DOHH2 (cell line): ENCODE results near the gene PGAP3.

Experiments used
- H3F3A ChIP-seq: fragments of 200-600 bp; sonication (generic), shearing (Covaris generic); 2 replicates; pipeline ENCODE4 v1.6.0; 2016; ENCODE audit warnings: antibody characterized with exemption, mild to moderate bottlenecking; ENCODE audit not compliant: control insufficient read depth, insufficient read depth
- H3K27ac ChIP-seq: fragments of 200-600 bp; sonication (generic); 2 replicates; pipeline ENCODE4 v1.5.1; 2014; ENCODE audit warnings: low read depth, mild to moderate bottlenecking, low read length, moderate library complexity
- H3K27me3 ChIP-seq: fragments of 200-600 bp; sonication (generic); 2 replicates; pipeline ENCODE4 v1.6.1; 2014; ENCODE audit warnings: mild to moderate bottlenecking, low read length, mixed read lengths; ENCODE audit not compliant: control insufficient read depth
- H3K36me3 ChIP-seq: fragments of 200-600 bp; sonication (generic); 2 replicates; pipeline ENCODE4 v1.6.1; 2014; ENCODE audit warnings: mild to moderate bottlenecking, low read length, moderate library complexity, mixed read lengths; ENCODE audit not compliant: control insufficient read depth
- H3K4me1 ChIP-seq: fragments of 200-600 bp; sonication (generic); 2 replicates; pipeline ENCODE4 v1.6.1; 2014; ENCODE audit warnings: mild to moderate bottlenecking, low read length, mixed read lengths; ENCODE audit not compliant: control insufficient read depth
- H3K4me2 ChIP-seq: fragments of 200-600 bp; sonication (generic); 2 replicates; pipeline ENCODE4 v1.6.0; 2014; ENCODE audit warnings: mild to moderate bottlenecking, low read length, moderate library complexity
- H3K4me3 ChIP-seq: fragments of 200-600 bp; sonication (generic); 2 replicates; pipeline ENCODE4 v1.5.1; 2014; ENCODE audit warnings: mild to moderate bottlenecking, low read length, mixed read lengths
- H3K79me2 ChIP-seq: fragments of 200-600 bp; sonication (generic); 2 replicates; pipeline ENCODE4 v1.6.1; 2014; ENCODE audit warnings: mild to moderate bottlenecking, low read length, mixed read lengths; ENCODE audit not compliant: control insufficient read depth
- H3K9me2 ChIP-seq: fragments of 200-600 bp; sonication (generic); replicated peaks from 2 replicates; pipeline ENCODE4 v1.6.1; 2014; ENCODE audit warnings: mild to moderate bottlenecking, low read length, mixed read lengths; ENCODE audit not compliant: control insufficient read depth
- H3K9me3 ChIP-seq: fragments of 200-600 bp; sonication (generic); 2 replicates; pipeline ENCODE4 v1.6.1; 2014; ENCODE audit warnings: antibody characterized with exemption, low read length, mixed read lengths; ENCODE audit not compliant: control insufficient read depth, insufficient read depth
- H4K20me1 ChIP-seq: fragments of 200-600 bp; sonication (generic); 2 replicates; pipeline ENCODE4 v1.6.0; 2014; ENCODE audit warnings: low read depth, mild to moderate bottlenecking, antibody characterized with exemption, low read length, moderate library complexity; ENCODE audit not compliant: control insufficient read depth, insufficient read depth
- CTCF ChIP-seq: fragments of 200-600 bp; sonication (generic); IDR thresholded peaks from one replicate; pipeline ENCODE4 v1.5.1; 2014; ENCODE audit warnings: antibody characterized with exemption, mild to moderate bottlenecking, low read depth, low read length; ENCODE audit not compliant: poor library complexity, severe bottlenecking
- EZH2phosphoT487 ChIP-seq: fragments of 200-600 bp; sonication (generic); IDR thresholded peaks from 2 replicates; pipeline ENCODE4 v1.6.1; 2017; ENCODE audit warnings: borderline replicate concordance, mild to moderate bottlenecking, antibody characterized with exemption, low read length, moderate library complexity, mixed read lengths

Gene PGAP3

GRCh38 chr17:39624313-39624712 lies 63.5 kb downstream of the PGAP3 start:
- no peak overlapping the region for H3K4me2 ChIP-seq

GRCh38 chr17:39623356-39623950 lies 64.4 kb downstream of the PGAP3 start:
- H3K36me3 ChIP-seq = no peaks in the 10 kb centered on the region
- peaks cover 29% of the 10 kb centered on the region for H3K4me1 ChIP-seq
- H3K9me3 ChIP-seq = no peaks in the 10 kb centered on the region
- H3K4me2 ChIP-seq = peak overlapping the region; percentile 1
- H3K79me2 ChIP-seq = no peaks in the 10 kb centered on the region
- H3K9me2 ChIP-seq = no peaks in the 10 kb centered on the region
- peaks cover 21% of the 10 kb centered on the region for H3K27me3 ChIP-seq
- TF ChIP-seq CTCF (peak; percentile 90), EZH2phosphoT487 (no peak)
- H3F3A ChIP-seq = peaks cover 9% of the 10 kb centered on the region; the same call in 1 of the 2 replicates
- H3K4me3 ChIP-seq = no peak overlapping the region
- no peak overlapping the region for H3K27ac ChIP-seq
- H4K20me1 ChIP-seq = no peaks in the 10 kb centered on the region

More at GRCh38 chr17:39624313-39624712, 63.5 kb downstream of the PGAP3 start:
- H3K27me3 ChIP-seq = peaks cover 21% of the 10 kb centered on the region
- no peak for TF ChIP-seq CTCF
- TF ChIP-seq EZH2phosphoT487 = no peak
- H3K9me3 ChIP-seq = no peaks in the 10 kb centered on the region
- H4K20me1 ChIP-seq = no peaks in the 10 kb centered on the region
- H3K79me2 ChIP-seq = no peaks in the 10 kb centered on the region
- H3K36me3 ChIP-seq = no peaks in the 10 kb centered on the region
- H3K9me2 ChIP-seq = no peaks in the 10 kb centered on the region
- H3F3A ChIP-seq = peaks cover 6% of the 10 kb centered on the region; the same call in 1 of the 2 replicates
- H3K4me3 ChIP-seq = no peak overlapping the region
- H3K4me1 ChIP-seq = peaks cover 21% of the 10 kb centered on the region
- no peak overlapping the region for H3K27ac ChIP-seq

- Histone ChIP-seq H3K4me3 (peak overlapping the region; percentile 57), H3K27me3 (peaks cover 21% of the 10 kb centered on the region), H3K9me2 (no peaks in the 10 kb centered on the region), H3K36me3 (no peaks in the 10 kb centered on the region), H3K9me3 (no peaks in the 10 kb centered on the region), H4K20me1 (no peaks in the 10 kb centered on the region), H3F3A (peaks cover 9% of the 10 kb centered on the region; the same call in 1 of the 2 replicates), H3K79me2 (no peaks in the 10 kb centered on the region), H3K27ac (no peak overlapping the region; the same call in 1 of the 2 replicates), H3K4me2 (peak overlapping the region; percentile 78), H3K4me1 (peaks cover 34% of the 10 kb centered on the region)
- TF ChIP-seq CTCF (no peak), EZH2phosphoT487 (no peak)
These were observed 65.4 kb downstream of the PGAP3 start for GRCh38 chr17:39622380-39623006.
